ENCODE measurements around the gene CD58. TPM values are rescaled to one million over a fixed set of nuclear protein-coding genes. Genes with fewer than 3 reads are reported as not detected.
A peak's percentile ranks its signal among the peaks of the same experiment; 100 is the strongest.

Gene CD58
- total and polyA plus RNA-seq, 9 donors: 11.3 to 17.2 (median 12.4) TPM

DNA sequence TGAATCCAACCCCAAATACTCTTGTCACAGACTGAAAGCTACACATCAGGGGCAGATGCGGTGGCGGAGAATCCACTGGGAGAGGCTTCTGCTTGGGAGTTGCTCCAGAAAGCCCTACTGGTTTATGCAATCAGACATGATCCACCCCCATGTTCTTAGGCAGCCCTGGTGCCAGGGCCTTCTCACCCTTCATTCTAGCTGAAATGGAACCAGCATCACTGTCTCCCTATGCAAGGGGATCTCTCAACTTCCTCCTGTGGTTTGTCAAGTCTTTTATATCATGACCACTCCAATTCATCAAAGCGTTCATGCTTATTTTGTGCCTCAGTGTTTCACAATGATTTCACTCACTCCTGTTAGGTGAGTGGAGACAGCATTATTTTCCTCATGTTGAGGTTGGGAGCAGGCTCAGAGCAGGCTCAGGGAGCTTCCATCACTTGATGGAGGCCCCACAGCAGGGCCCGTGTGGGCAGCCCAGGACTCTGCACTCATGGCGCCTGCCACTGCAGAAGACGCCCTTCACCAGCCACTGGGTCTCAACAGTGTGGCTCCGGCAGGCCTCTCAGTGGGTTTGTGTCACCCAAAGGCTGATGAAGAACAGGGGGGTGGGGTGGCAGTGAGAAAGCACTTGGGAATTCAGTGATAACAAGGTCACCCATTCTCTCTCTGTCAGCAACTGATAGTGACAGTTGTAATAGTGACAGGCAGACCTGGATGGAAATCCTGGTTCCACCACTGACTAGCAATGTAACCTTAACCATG lies 67.1 kb downstream of the CD58 start:
- H3K4me3 ChIP-seq (ENCODE audit: low read length): no peak overlapping the region
- H3K27ac ChIP-seq (ENCODE audit: low read length): peak overlapping the region; percentile 2
- 84% methylated on average over 2 of the region's 7 CpGs for WGBS (ENCODE audit: insufficient coverage)
- no peaks in the 10 kb centered on the region for H3K36me3 ChIP-seq (ENCODE audit: control insufficient read depth, insufficient read depth, low read length)
- H3K9me3 ChIP-seq (replicated peaks; ENCODE audit: control insufficient read depth, low read depth, low read length): no peaks in the 10 kb centered on the region
- H3K4me1 ChIP-seq (ENCODE audit: control insufficient read depth, insufficient read depth, low read length): peaks cover 5% of the 10 kb centered on the region
- no peaks in the 10 kb centered on the region for H3K27me3 ChIP-seq (ENCODE audit: control insufficient read depth, insufficient read depth, low read length)
- DNase-seq: no peak

DNA sequence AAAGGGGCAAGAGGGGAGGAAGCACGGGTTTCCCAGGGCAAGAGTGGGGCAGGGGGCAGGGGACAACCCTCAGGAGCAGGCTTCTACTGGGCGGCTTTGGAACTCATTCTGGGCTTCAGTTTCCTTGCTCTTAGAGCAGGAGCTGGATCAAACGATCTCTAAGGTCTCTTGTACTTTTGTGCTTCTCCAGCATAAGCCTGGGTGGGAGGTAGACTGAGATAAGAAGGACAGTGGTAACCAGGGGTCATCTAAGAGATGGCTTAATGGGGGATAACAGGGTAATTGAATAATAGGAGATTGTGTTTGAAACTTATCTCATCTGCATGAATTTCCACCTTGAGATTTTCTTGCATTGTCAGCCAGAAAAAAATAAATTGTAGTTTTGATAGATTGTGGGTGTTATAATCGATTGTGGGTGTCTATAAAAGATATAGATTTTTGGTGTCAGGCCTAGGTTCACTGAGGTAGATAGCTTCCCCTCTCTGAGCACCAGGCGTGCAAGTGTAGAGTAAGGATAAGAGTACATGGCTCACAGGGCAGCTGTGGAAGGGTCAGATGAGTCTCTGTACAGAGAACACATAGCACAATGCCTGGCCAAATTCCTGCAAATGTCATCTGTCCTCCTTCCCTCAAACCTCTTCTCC lies 68.0 kb downstream of the CD58 start:
- Histone ChIP-seq H3K4me1 (ENCODE audit: control insufficient read depth, insufficient read depth, low read length) (peaks cover 11% of the 10 kb centered on the region), H3K27ac (ENCODE audit: low read length) (no peak overlapping the region), H3K27me3 (ENCODE audit: control insufficient read depth, insufficient read depth, low read length) (no peaks in the 10 kb centered on the region), H3K9me3 (replicated peaks; ENCODE audit: control insufficient read depth, low read depth, low read length) (no peaks in the 10 kb centered on the region), H3K4me3 (ENCODE audit: low read length) (no peak overlapping the region), H3K36me3 (ENCODE audit: control insufficient read depth, insufficient read depth, low read length) (no peaks in the 10 kb centered on the region)
- WGBS (ENCODE audit: insufficient coverage): 56% methylated on average over 4 of the region's 5 CpGs
- no peak for DNase-seq

DNA sequence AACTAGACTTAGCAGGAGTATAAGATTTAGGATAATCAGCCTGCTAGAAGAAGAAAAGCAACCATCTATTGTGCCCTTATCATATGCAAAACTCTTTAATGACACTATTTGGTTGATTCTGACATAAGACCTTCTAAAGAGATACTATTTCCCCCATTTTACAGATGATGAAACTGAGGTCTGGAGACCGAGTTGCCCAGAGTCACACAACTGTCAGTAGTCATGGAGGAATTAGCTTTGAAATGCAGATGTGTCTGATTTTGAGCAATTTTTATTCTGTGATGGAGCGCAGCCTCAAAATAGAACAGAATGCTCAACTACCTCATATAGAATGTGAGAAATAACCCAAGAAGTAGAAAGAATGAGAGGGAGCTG lies 69.0 kb downstream of the CD58 start:
- peaks cover 11% of the 10 kb centered on the region for H3K4me1 ChIP-seq (ENCODE audit: control insufficient read depth, insufficient read depth, low read length)
- no peaks in the 10 kb centered on the region for H3K36me3 ChIP-seq (ENCODE audit: control insufficient read depth, insufficient read depth, low read length)
- no peak overlapping the region for H3K27ac ChIP-seq (ENCODE audit: low read length)
- no CpG with 5 or more reads among the region's 2 CpGs for WGBS (ENCODE audit: insufficient coverage)
- H3K9me3 ChIP-seq (replicated peaks; ENCODE audit: control insufficient read depth, low read depth, low read length): no peaks in the 10 kb centered on the region
- no peaks in the 10 kb centered on the region for H3K27me3 ChIP-seq (ENCODE audit: control insufficient read depth, insufficient read depth, low read length)
- DNase-seq: no peak
- H3K4me3 ChIP-seq (ENCODE audit: low read length): no peak overlapping the region

DNA sequence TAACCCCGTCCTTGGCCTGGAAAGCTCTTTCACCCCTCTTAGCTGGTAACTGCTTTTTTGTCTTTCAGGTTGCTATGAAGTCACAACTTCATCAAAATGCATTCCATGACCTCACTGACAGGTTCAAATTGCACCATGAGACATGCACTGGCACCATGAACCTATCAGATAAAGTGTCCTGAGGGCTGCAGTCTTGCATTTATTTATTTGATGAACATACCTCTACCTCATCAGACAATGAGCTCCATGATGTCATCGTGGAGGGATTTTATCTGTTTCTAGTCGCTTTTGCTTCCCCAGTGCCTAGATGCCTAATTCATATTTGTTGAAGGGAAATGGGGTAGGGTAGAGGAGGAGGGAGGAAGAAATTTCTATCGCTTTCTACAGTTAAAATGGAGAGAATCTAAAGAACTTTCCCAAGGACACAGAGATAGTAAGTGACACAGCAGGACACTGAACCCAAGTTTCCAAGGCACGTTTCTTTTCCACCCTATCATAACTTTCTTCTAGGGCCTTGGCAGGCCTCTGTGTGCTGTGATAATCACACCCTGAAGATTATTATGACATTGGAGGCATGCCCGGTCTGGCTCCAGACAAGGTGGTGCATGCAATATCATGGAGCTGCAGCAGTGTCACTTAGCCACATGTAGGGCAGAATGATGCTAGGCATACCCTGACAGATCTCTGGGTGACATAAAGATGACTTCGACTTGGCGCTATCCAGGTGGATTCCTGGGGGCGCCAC lies 69.5 kb downstream of the CD58 start:
- Histone ChIP-seq H3K27ac (ENCODE audit: low read length) (no peak overlapping the region), H3K36me3 (ENCODE audit: control insufficient read depth, insufficient read depth, low read length) (no peaks in the 10 kb centered on the region), H3K27me3 (ENCODE audit: control insufficient read depth, insufficient read depth, low read length) (no peaks in the 10 kb centered on the region), H3K4me1 (ENCODE audit: control insufficient read depth, insufficient read depth, low read length) (peaks cover 11% of the 10 kb centered on the region), H3K4me3 (ENCODE audit: low read length) (no peak overlapping the region), H3K9me3 (replicated peaks; ENCODE audit: control insufficient read depth, low read depth, low read length) (no peaks in the 10 kb centered on the region)
- no peak for DNase-seq
- WGBS (ENCODE audit: insufficient coverage): 79% methylated on average over 4 of the region's 9 CpGs

DNA sequence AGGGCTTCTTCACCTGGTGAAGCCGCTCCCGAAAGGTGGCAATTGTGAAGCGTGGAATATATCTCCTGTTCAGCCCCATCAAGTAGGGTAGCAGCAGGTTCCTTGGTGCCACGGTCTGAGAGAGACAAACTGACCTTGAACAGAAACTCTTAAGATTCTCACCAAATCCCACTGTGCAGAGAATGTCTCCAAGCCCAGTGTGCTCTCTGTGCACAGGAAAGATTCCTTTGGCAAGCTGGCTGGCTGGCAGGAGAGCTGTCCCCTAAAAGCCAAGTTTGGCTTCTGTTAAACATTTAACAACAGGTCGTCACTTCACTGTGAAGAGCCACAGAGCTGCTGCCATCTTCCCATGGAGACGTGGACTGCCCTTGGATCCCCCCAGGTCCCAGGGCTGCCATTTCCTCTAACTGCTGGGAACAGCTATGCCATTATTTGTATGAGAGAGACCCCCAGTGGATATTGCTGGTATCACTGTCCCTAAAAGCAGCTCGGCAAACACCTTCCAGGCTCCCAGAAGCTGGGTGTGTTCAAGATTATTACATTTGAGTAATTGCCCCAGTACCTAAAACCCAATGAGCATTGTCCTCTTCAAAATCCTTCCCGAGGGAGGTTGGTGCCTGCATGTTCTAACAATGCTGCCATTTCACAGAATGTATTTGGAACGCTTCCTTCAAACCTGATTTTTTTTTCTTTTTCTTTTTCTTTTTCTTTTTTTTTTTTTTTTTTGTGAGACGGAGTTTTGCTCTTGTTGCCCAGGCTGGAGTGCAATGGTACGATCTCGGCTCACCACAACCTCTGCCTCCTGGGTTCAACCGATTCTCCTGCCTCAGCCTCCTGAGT lies 71.8 kb downstream of the CD58 start:
- Histone ChIP-seq H3K4me1 (ENCODE audit: control insufficient read depth, insufficient read depth, low read length) (peaks cover 11% of the 10 kb centered on the region), H3K27ac (ENCODE audit: low read length) (no peak overlapping the region), H3K27me3 (ENCODE audit: control insufficient read depth, insufficient read depth, low read length) (no peaks in the 10 kb centered on the region), H3K9me3 (replicated peaks; ENCODE audit: control insufficient read depth, low read depth, low read length) (no peaks in the 10 kb centered on the region), H3K36me3 (ENCODE audit: control insufficient read depth, insufficient read depth, low read length) (no peaks in the 10 kb centered on the region), H3K4me3 (ENCODE audit: low read length) (no peak overlapping the region)
- peak; percentile 70 for DNase-seq
- WGBS (ENCODE audit: insufficient coverage): 75% methylated on average over 8 of the region's 13 CpGs

DNA sequence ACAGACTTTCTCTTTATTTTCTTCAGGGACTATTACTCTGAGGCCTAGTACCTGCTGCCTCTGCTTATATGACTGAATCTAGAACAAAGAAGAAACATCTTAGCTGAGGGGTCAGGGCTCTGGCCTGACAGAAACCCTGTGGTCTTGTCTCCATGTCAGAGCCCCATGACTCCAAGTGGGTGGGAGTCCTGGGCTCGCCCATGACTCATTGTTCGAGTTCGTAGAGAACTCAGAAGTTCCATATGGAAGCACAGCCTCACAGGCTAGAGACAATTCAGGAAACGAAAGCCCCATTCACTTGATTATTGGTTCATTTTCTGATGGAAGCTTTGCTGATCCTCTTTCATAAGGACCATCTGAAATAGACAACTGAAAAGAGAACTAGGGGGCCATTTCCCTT lies 73.2 kb downstream of the CD58 start:
- H3K4me1 ChIP-seq (ENCODE audit: control insufficient read depth, insufficient read depth, low read length): peaks cover 11% of the 10 kb centered on the region
- no peak for DNase-seq
- H3K27ac ChIP-seq (ENCODE audit: low read length): no peak overlapping the region
- no peaks in the 10 kb centered on the region for H3K27me3 ChIP-seq (ENCODE audit: control insufficient read depth, insufficient read depth, low read length)
- no peak overlapping the region for H3K4me3 ChIP-seq (ENCODE audit: low read length)
- 100% methylated on average over 1 of the region's 4 CpGs for WGBS (ENCODE audit: insufficient coverage)
- H3K9me3 ChIP-seq (replicated peaks; ENCODE audit: control insufficient read depth, low read depth, low read length): no peaks in the 10 kb centered on the region
- H3K36me3 ChIP-seq (ENCODE audit: control insufficient read depth, insufficient read depth, low read length): no peaks in the 10 kb centered on the region

DNA sequence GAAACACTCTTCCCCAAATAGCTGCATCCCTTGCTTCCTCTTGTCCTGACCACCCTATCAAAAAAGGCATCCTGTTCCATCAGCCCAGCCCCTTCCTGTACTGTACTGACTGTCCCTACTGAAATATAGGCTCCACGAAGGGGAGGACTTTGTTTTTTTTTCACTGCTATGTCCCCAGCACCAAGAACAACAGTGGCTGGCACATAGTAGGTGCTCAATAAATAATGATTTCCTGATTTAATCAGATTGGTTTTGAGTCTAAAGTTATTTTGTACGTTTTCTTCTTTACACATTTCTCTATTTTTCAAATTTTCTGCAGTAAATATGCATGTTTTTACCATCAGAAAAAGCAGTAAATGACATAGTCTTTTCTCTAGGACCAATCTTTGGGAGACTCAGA lies 73.9 kb downstream of the CD58 start:
- DNase-seq: no peak
- Histone ChIP-seq H3K4me1 (ENCODE audit: control insufficient read depth, insufficient read depth, low read length) (peaks cover 11% of the 10 kb centered on the region), H3K27ac (ENCODE audit: low read length) (no peak overlapping the region)

DNA sequence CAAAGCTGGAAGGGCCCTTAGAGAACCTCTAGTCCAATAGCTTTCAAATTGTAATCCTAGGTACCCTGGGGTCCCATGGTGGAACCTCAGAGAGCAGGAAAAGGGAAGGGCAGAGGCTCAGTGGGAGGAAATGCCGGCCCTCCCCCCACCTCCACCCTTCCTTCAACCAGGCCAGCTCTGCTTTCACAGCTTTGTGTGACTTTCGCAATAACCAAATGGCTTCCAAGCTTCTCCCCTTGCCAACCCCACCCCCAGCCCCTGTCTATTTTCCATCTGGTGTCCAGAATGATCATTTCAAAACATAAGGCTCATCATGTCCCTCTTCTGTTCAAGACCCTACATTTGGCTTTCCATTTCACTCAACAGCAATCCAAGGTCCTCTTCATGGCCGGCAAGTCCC lies 74.4 kb downstream of the CD58 start:
- DNase-seq: no peak
- H3K4me3 ChIP-seq (ENCODE audit: low read length): no peak overlapping the region
- peaks cover 11% of the 10 kb centered on the region for H3K4me1 ChIP-seq (ENCODE audit: control insufficient read depth, insufficient read depth, low read length)
- 92% methylated on average over 2 of the region's 3 CpGs for WGBS (ENCODE audit: insufficient coverage)
- no peak overlapping the region for H3K27ac ChIP-seq (ENCODE audit: low read length)
- H3K27me3 ChIP-seq (ENCODE audit: control insufficient read depth, insufficient read depth, low read length): no peaks in the 10 kb centered on the region
- no peaks in the 10 kb centered on the region for H3K9me3 ChIP-seq (replicated peaks; ENCODE audit: control insufficient read depth, low read depth, low read length)
- no peaks in the 10 kb centered on the region for H3K36me3 ChIP-seq (ENCODE audit: control insufficient read depth, insufficient read depth, low read length)

More for the DNA sequence above, 73.9 kb downstream of the CD58 start:
- H3K9me3 ChIP-seq (replicated peaks; ENCODE audit: control insufficient read depth, low read depth, low read length): no peaks in the 10 kb centered on the region
- no CpG with 5 or more reads among the region's 2 CpGs for WGBS (ENCODE audit: insufficient coverage)
- no peaks in the 10 kb centered on the region for H3K27me3 ChIP-seq (ENCODE audit: control insufficient read depth, insufficient read depth, low read length)
- H3K4me3 ChIP-seq (ENCODE audit: low read length): no peak overlapping the region
- no peaks in the 10 kb centered on the region for H3K36me3 ChIP-seq (ENCODE audit: control insufficient read depth, insufficient read depth, low read length)

DNA sequence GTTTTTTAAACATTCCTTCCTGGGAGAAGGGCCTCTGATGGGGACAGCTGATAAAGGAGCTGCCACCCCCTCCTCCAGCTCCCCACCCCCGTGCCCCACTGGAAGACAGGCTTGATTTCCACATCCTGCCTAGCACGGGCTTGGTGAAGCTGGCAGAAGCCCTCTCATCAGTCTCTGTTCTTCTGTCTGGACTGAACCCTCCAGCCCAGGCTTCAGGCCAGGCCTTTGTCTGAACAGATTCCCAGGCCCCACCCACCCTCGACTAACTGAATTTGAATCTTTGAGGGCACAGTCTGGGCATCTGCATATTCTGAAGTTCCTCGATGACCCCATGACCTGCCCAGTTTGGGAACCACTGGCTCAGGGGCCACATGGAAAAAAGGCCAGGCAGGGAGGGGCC lies 75.3 kb downstream of the CD58 start:
- Histone ChIP-seq H3K27me3 (ENCODE audit: control insufficient read depth, insufficient read depth, low read length) (no peaks in the 10 kb centered on the region), H3K4me1 (ENCODE audit: control insufficient read depth, insufficient read depth, low read length) (peaks cover 11% of the 10 kb centered on the region), H3K36me3 (ENCODE audit: control insufficient read depth, insufficient read depth, low read length) (no peaks in the 10 kb centered on the region), H3K9me3 (replicated peaks; ENCODE audit: control insufficient read depth, low read depth, low read length) (no peaks in the 10 kb centered on the region), H3K27ac (ENCODE audit: low read length) (no peak overlapping the region), H3K4me3 (ENCODE audit: low read length) (no peak overlapping the region)
- DNase-seq: no peak
- 52% methylated on average over 3 of the region's 4 CpGs for WGBS (ENCODE audit: insufficient coverage)

All from muscle of leg (tissue), 11 donors.